ENCODE data around the gene TBCD.

The TBCD gene

DNA sequence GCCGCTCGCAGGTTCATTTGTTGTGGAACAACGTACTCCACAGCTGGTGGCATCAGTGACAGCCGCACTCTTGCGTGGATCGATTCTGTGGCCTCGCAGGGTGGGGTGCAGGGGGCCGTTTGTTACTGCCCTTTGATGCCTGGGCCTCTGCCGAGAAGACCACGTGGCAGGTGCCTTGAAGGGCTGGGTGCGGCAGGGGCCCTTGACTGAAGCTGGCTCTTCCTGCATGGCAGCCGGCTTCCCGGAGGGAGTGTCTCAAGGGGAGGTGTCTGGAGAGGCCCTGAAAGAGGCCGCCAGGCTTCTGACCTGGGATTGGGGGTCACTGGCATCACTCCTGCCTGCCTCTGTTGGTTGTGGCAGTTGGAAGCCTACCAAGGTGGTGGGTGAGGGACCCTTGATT, 43.8 kb downstream of the TBCD start:
- DNase-seq (ENCODE audit: low spot score) = no peak
- ATAC-seq (ENCODE audit: low read depth) = no peak
- TF ChIP-seq, protein P1, sequence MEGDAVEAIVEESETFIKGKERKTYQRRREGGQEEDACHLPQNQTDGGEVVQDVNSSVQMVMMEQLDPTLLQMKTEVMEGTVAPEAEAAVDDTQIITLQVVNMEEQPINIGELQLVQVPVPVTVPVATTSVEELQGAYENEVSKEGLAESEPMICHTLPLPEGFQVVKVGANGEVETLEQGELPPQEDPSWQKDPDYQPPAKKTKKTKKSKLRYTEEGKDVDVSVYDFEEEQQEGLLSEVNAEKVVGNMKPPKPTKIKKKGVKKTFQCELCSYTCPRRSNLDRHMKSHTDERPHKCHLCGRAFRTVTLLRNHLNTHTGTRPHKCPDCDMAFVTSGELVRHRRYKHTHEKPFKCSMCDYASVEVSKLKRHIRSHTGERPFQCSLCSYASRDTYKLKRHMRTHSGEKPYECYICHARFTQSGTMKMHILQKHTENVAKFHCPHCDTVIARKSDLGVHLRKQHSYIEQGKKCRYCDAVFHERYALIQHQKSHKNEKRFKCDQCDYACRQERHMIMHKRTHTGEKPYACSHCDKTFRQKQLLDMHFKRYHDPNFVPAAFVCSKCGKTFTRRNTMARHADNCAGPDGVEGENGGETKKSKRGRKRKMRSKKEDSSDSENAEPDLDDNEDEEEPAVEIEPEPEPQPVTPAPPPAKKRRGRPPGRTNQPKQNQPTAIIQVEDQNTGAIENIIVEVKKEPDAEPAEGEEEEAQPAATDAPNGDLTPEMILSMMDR (IDR thresholded peaks at IDR 0.05; ENCODE audit: poor library complexity, severe bottlenecking) = no peak
- H3K27ac ChIP-seq (ENCODE audit: poor library complexity, severe bottlenecking) = no peak overlapping the region
- peaks cover 5% of the 10 kb centered on the region for H3K4me1 ChIP-seq (ENCODE audit: insufficient read depth, poor library complexity, severe bottlenecking)
- peaks cover 32% of the 10 kb centered on the region for H3K36me3 ChIP-seq (ENCODE audit: low read depth)
- H3K4me3 ChIP-seq (ENCODE audit: severe bottlenecking) = no peak overlapping the region
- H3K27me3 ChIP-seq (ENCODE audit: insufficient read depth, poor library complexity, severe bottlenecking) = no peaks in the 10 kb centered on the region
- no peaks in the 10 kb centered on the region for H3K9me3 ChIP-seq (ENCODE audit: severe bottlenecking)

DNA sequence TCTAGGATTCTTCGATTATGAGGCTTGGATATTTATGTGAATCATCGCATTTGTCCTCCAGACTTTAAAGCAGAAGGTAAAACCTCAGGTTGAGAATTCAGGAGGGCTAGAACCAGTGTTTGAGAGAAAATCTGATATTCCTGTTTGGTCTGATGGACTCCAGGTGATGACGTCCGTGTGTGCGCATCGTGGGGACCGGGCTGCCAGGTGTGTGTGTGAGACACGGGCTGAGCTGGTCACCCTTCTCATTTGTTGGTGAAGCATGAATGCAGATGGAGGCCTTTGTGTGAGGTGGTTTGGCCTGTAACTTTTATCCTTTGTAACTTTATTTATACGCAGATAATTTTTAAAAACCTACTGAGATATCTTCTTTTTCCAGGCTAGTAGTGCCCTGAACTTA, 45.2 kb downstream of the TBCD start:
- ATAC-seq (ENCODE audit: low read depth) = no peak
- H3K36me3 ChIP-seq (ENCODE audit: low read depth) = peaks cover 24% of the 10 kb centered on the region
- H3K9me3 ChIP-seq (ENCODE audit: severe bottlenecking) = no peaks in the 10 kb centered on the region
- no peak overlapping the region for H3K4me3 ChIP-seq (ENCODE audit: severe bottlenecking)
- DNase-seq (ENCODE audit: low spot score) = no peak
- no peaks in the 10 kb centered on the region for H3K4me1 ChIP-seq (ENCODE audit: insufficient read depth, poor library complexity, severe bottlenecking)
- TF ChIP-seq, protein P1 (IDR thresholded peaks at IDR 0.05; ENCODE audit: poor library complexity, severe bottlenecking) = no peak
- no peak overlapping the region for H3K27ac ChIP-seq (ENCODE audit: poor library complexity, severe bottlenecking)
- no peaks in the 10 kb centered on the region for H3K27me3 ChIP-seq (ENCODE audit: insufficient read depth, poor library complexity, severe bottlenecking)

DNA sequence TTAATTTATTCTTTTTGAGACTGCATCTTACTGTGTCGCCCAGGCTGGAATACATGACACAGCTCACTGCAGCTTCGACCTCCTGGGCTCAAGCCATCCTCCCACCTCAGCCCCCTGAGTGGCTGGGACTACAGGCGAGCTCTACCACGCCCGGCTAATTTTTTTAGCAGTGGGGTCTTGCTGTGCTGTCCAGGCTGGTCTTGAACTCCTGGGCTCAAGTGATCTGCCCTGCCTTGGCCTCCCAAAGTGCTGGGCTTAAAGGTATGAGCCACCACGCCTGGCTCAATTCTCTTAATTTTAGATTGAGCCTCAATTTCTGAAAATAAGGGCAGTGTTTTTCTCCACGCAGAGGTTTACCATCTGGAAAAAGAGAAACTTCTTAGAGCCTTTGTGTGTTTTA, 46.9 kb downstream of the TBCD start:
- H3K36me3 ChIP-seq (ENCODE audit: low read depth) = peaks cover 24% of the 10 kb centered on the region
- no peak for ATAC-seq (ENCODE audit: low read depth)
- no peaks in the 10 kb centered on the region for H3K9me3 ChIP-seq (ENCODE audit: severe bottlenecking)
- no peak overlapping the region for H3K27ac ChIP-seq (ENCODE audit: poor library complexity, severe bottlenecking)
- TF ChIP-seq, protein P1 (IDR thresholded peaks at IDR 0.05; ENCODE audit: poor library complexity, severe bottlenecking) = no peak
- H3K27me3 ChIP-seq (ENCODE audit: insufficient read depth, poor library complexity, severe bottlenecking) = no peaks in the 10 kb centered on the region
- DNase-seq (ENCODE audit: low spot score) = no peak
- H3K4me3 ChIP-seq (ENCODE audit: severe bottlenecking) = no peak overlapping the region
- no peaks in the 10 kb centered on the region for H3K4me1 ChIP-seq (ENCODE audit: insufficient read depth, poor library complexity, severe bottlenecking)

DNA sequence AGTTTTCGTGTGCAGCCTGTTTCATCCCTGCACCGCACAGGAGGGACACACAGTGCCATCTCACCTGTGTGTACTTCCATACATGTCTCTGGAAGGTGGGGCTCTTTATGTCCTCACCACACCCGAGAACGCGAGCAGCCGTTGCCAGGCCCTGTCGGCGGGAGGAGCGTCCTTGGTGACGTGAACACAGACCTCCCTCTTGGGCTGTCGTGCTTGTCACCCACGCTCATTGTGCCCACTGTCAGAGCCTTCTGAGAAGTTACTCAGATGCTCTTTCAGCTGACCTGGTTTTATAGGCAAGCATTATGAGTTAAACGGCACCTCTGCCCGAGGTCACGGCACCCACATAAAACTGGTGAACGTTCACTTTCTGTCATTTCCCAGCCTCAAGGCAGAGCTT, 47.7 kb downstream of the TBCD start:
- Histone ChIP-seq H3K36me3 (ENCODE audit: low read depth) (peaks cover 24% of the 10 kb centered on the region), H3K27me3 (ENCODE audit: insufficient read depth, poor library complexity, severe bottlenecking) (no peaks in the 10 kb centered on the region), H3K9me3 (ENCODE audit: severe bottlenecking) (no peaks in the 10 kb centered on the region), H3K4me3 (ENCODE audit: severe bottlenecking) (no peak overlapping the region), H3K4me1 (ENCODE audit: insufficient read depth, poor library complexity, severe bottlenecking) (no peaks in the 10 kb centered on the region), H3K27ac (ENCODE audit: poor library complexity, severe bottlenecking) (no peak overlapping the region)
- DNase-seq (ENCODE audit: low spot score) (no peak), ATAC-seq (ENCODE audit: low read depth) (no peak)
- TF ChIP-seq, protein P1 (IDR thresholded peaks at IDR 0.05; ENCODE audit: poor library complexity, severe bottlenecking) = no peak

DNA sequence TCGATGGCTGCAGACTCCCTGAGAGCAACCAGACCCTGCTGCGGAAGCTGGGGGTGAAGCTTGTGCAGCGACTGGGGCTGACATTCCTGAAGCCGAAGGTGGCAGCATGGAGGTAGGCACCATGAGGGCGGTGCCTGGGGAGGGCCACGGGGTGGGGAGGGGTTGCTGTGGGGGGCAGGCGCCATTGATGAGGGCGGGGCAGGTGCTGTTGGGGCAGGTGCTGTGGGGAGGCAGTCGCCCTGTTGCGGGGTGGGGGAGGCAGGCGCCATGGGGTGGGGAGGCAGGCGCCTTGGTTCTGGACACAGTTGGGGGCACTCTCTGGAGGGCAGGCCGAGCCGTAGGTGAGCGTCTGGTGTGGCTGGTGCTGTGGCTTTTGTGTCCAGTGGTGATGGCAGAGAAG, 49.0 kb downstream of the TBCD start:
- Histone ChIP-seq H3K27me3 (ENCODE audit: insufficient read depth, poor library complexity, severe bottlenecking) (no peaks in the 10 kb centered on the region), H3K27ac (ENCODE audit: poor library complexity, severe bottlenecking) (no peak overlapping the region), H3K36me3 (ENCODE audit: low read depth) (peaks cover 23% of the 10 kb centered on the region), H3K4me3 (ENCODE audit: severe bottlenecking) (no peak overlapping the region), H3K9me3 (ENCODE audit: severe bottlenecking) (no peaks in the 10 kb centered on the region), H3K4me1 (ENCODE audit: insufficient read depth, poor library complexity, severe bottlenecking) (no peaks in the 10 kb centered on the region)
- DNase-seq (ENCODE audit: low spot score) (no peak), ATAC-seq (ENCODE audit: low read depth) (no peak)
- TF ChIP-seq, protein P1 (IDR thresholded peaks at IDR 0.05; ENCODE audit: poor library complexity, severe bottlenecking) = no peak

Data from RWPE2 (cell line).